Bronchial epithelial cell (primary cell): Measurements from ENCODE around the gene PHF19. TPM values are rescaled to one million over a fixed set of nuclear protein-coding genes. Genes with fewer than 3 reads are reported as not detected.

Experiments used
- DNase-seq: peaks from one replicate; pipeline ENCODE4 v3.0.0-alpha.2; 2010; ENCODE audit warnings: low read depth
- FAIRE-seq: peaks from 2 replicates; lab custom pipeline; 2011; peaks lifted over from hg19 to GRCh38; lab: Jason Lieb, UNC
- H3K27me3 ChIP-seq: 2 replicates; pipeline ENCODE4 v1.5.1; 2011; ENCODE audit warnings: low read length; ENCODE audit not compliant: control insufficient read depth, insufficient read depth
- H3K36me3 ChIP-seq: 2 replicates; pipeline ENCODE4 v1.5.1; 2011; ENCODE audit warnings: low read length; ENCODE audit not compliant: control insufficient read depth, insufficient read depth
- H3K4me3 ChIP-seq: 2 replicates; pipeline ENCODE4 v1.5.1; 2011; ENCODE audit warnings: mild to moderate bottlenecking, low read depth, low read length, control low read depth
- CTCF ChIP-seq: IDR thresholded peaks from 2 replicates; pipeline ENCODE4 v1.5.1; 2011; ENCODE audit warnings: mild to moderate bottlenecking, moderate library complexity, low read length, control low read depth, inconsistent platforms; ENCODE audit not compliant: insufficient read depth, severe bottlenecking
- total RNA-seq: library from RNA; depleted of rRNA; stranded (reverse); fragments of >200 nt; gene quantifications from 2 replicates; pipeline ENCODE4 v1.2.1, GENCODE V29; 2014

Gene PHF19
- total RNA-seq, 1 donor from 2014 or later: 7.6 TPM

GRCh38 chr9:120865809-120866208 lies 11.2 kb downstream of the PHF19 start:
- FAIRE-seq: no peak
- DNase-seq: no peak
- H3K36me3 ChIP-seq: peaks cover 11% of the 10 kb centered on the region
- no peak for TF ChIP-seq CTCF
- H3K27me3 ChIP-seq: no peaks in the 10 kb centered on the region
- no peak overlapping the region for H3K4me3 ChIP-seq

GRCh38 chr9:120865176-120865575 lies 11.8 kb downstream of the PHF19 start:
- no peak for TF ChIP-seq CTCF
- DNase-seq: no peak
- no peak for FAIRE-seq
- H3K27me3 ChIP-seq: no peaks in the 10 kb centered on the region
- H3K36me3 ChIP-seq: peaks cover 13% of the 10 kb centered on the region
- H3K4me3 ChIP-seq: no peak overlapping the region

DNA sequence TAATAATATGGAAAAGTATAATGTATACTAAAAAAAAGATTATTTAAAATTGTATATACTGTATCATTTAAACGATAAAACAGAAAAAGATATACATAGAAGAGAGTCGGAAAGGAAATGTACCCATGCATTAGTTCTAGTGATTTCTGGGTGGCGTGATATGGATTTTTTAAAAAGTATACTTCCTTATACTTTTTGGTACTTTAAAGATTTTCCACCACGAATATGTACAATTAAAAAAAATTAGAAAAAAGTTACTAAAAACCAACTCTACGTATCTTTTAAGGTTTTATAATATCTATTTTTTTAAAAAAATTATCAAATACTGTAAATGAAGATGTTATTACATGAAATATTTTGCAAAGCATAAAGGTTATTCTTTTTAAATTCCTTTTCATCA lies 12.3 kb downstream of the PHF19 start:
- H3K27me3 ChIP-seq: no peaks in the 10 kb centered on the region
- no peak for TF ChIP-seq CTCF
- H3K4me3 ChIP-seq: no peak overlapping the region
- FAIRE-seq (no peak), DNase-seq (no peak)
- H3K36me3 ChIP-seq: peaks cover 14% of the 10 kb centered on the region

GRCh38 chr9:120863833-120864232 lies 13.2 kb downstream of the PHF19 start:
- DNase-seq (no peak), FAIRE-seq (no peak)
- Histone ChIP-seq H3K36me3 (peaks cover 14% of the 10 kb centered on the region), H3K4me3 (no peak overlapping the region), H3K27me3 (no peaks in the 10 kb centered on the region)
- no peak for TF ChIP-seq CTCF

GRCh38 chr9:120862452-120862851 lies 14.5 kb downstream of the PHF19 start:
- DNase-seq (no peak), FAIRE-seq (no peak)
- H3K36me3 ChIP-seq: peaks cover 15% of the 10 kb centered on the region
- no peak for TF ChIP-seq CTCF
- H3K27me3 ChIP-seq: no peaks in the 10 kb centered on the region
- no peak overlapping the region for H3K4me3 ChIP-seq

- Histone ChIP-seq H3K4me3 (no peak overlapping the region), H3K27me3 (no peaks in the 10 kb centered on the region), H3K36me3 (peaks cover 15% of the 10 kb centered on the region)
- FAIRE-seq: no peak
- no peak for DNase-seq
- no peak for TF ChIP-seq CTCF
Observed at GRCh38 chr9:120861935-120862334, 15.1 kb downstream of the PHF19 start.
